Right ventricle myocardium inferior (tissue), 1 donor: ENCODE measurements around the gene FKBP10. TPM values are rescaled to one million over a fixed set of nuclear protein-coding genes. Genes with fewer than 3 reads are reported as not detected.

ENCODE experiments used
- ATAC-seq: fragments of 200-7000 bp; cut with Tn5 transposase; one replicate; pipeline ENCODE4 v1.9.1; 2020; ENCODE audit warnings: mild to moderate bottlenecking, moderate library complexity
- DNase-seq: peaks from one replicate; pipeline ENCODE4 v3.0.0; 2021; ENCODE audit errors: missing footprints
- intact Hi-C: fragments of 100-400 bp; cut with DNase I; formaldehyde crosslinking; loops from one replicate; pipeline ENCODE4 v1.11.0; 2022
- total RNA-seq: library from RNA; stranded (reverse); fragmentation: NEBNext Ultra II Directional; extraction: Animal tissue kit (Norgen Biotek cat#: 25700); gene quantifications from one replicate; pipeline ENCODE4 v1.2.1, GENCODE V29; 2021
- donor health status: DM: no; HTN: yes; CAD: no; lungs with severe emphysema.

FKBP10 gene
- total RNA-seq, 1 donor from 2014 or later: 11.7 TPM

DNA sequence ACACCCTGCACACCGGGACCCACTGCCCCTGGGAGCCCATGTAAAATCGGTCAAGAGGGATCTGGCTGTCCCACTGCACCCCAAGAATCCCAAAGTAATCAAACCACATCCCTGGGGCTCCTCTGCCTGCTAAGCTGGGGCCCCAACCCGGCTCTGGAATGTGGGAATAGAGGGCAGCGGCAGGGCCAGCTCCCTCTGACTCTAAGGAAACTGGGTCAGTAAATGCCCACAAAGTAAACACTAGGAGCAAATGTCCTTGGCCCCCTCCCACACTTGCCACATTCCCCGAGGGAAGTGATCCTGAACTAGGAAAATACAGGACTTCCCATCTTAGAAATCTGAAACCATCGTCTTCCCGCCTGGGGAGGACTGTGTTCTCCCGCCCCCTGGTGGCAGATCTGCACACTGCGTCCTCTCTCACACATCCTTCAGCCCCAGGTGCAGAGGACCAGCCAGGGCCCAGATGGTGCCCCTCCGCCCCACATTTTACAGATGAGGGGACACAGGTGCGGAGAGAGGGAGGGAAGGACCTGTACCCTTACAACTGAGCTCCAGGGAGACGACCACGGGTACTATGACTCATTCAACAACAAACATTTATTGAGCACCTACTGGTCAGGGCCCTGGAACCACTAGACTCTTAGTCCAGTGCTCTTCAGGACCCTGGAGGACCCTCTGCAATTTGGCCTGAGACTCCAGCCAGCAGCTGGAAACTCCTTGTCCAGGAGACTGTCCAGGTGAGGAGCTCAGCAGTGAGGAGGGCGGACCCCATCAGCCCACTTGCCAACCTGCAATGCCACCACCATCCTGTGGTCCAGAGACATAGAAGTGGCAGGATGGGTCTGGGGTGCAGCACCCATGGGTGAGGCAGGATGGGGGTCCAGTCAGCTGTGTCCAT lies 11.2 kb upstream of the FKBP10 start:
- DNase-seq (peak; percentile 88), ATAC-seq (peak; percentile 87)
- intact Hi-C loops: loop anchor here (1.0 kb wide), 1 partner anchor 63 kb away; no protein-coding TSS in a partner anchor

DNA sequence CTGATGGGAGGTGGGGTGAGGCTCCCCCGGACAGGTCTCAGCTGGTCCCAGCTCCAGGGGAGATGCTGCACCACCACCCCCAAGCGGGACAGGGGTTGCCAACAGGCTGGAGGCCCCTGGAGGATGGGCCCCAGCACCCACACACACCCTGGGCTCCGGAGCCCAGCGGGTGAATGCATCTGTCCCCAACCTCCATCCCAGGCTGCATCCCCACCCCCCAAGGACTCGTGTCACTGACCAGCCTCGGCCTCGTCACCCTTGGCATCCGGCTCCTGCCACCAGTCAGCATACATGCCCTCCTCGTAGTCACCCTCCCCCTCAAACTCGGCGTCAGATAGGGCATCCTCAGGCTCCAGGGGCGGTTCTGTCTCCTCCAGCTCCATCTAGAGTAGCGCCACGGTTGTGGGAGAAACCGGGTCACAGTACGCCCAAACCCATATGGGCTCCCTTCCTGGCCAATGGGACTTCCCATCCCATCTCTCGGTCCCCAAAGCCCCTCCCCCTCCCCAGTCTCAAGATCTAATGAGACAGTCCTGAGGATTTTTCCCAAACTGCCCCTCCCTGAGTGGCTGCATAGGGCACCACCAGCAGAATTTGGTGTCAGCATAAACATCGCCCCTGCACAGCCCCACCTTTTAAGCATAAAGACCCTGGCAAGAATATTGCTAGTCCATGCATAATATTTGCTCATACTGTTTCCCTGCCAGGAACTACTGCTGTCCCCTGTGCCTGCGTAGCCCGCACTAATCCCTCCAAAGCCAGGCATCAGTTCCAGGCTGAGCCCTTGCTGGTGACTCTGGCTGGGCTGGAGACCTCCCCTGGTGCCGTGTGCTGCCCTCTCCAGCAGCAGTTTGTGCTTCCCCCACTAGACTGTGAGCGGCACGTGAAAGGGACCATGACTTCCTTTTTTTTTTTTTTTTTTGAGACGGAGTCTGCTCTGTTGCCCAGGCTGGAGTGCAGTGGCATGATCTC lies 9.5 kb upstream of the FKBP10 start:
- intact Hi-C loops: no loop called here
- DNase-seq (peak; percentile 41), ATAC-seq (no peak)

DNA sequence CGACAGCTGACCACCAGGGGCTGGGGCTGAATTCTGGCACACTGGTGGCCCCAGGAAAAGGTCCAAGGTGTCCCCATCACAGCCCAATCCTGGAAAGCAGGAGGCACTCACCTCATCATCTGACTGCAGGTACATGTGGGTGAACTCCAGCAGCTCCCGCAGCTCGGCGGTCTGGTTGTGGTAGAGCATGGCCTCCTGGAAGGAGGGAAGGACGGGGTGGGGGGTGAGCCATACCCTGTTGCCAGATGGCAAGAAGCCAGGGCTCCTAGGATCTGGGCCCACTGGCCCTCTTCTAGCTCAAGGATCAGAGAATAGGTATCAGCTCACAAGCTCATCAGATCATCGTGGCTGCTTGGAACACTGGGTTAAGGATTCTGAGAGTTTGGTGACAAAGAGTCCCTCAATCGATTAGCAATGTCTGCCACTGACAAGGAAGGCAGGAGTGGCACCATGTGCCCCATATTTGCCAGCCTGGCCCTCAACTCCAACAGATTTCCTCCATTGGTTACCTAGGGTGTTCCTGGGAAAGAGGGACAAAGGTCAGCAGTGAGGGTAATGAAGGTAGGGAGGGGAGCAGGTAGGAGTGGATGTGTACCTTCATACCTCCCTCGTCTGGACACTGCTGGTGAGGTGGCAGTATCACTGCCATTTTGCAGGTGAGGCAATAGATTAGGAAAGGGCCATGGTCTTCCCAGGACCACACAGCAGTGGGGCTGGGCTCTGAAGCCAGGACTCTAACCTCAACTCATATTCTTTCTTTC lies 5.9 kb upstream of the FKBP10 start:
- ATAC-seq: no peak
- DNase-seq: peak; percentile 63
- intact Hi-C loops: no loop called here

DNA sequence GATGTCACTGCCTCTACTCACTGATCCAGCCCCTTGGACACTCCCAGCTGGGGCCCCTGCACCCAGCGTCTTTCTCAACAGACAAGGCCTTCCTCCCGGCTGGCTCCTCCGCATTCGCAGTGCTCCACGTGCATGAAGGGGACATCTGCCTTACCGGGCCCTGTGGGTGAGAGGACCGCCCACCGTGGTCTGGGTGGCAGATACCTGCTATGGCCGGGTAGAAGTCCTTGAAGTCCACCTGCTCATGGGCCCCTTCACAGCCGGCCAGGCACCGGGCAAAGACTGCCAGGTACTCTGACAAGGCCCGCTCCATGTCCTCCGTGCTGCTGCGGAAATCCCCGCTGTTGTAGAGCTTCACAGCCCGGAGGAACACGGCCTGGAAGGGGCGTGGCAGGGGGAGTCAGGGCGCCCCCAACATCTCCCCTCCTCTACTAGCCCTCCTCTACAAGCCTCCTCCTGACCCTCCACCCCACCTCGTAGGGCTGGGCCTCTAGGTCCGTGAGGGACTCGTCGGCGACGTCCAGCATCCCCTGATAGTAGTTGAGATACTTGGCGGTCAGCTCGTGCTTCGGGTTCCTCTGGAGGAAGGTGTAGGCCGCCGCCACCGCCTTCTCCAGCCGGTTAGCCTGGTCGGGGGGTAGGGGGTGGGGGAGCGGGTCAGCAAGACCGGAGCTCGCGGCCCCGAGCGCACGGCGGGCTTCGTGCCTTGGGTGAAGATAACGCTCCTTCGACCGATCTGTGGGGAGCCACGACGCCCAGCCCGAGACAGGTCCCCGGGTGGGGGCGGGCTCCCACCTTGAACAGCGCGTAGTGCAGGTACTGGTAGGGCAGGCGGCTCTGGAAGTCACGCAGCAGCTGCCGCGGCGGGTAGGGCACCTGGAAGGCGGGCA lies 1.9 kb upstream of the FKBP10 start:
- intact Hi-C loops: loop anchor here (1.0 kb wide), 1 partner anchor 38 kb away; no protein-coding TSS in a partner anchor
- DNase-seq (peak; percentile 67), ATAC-seq (no peak)

DNA sequence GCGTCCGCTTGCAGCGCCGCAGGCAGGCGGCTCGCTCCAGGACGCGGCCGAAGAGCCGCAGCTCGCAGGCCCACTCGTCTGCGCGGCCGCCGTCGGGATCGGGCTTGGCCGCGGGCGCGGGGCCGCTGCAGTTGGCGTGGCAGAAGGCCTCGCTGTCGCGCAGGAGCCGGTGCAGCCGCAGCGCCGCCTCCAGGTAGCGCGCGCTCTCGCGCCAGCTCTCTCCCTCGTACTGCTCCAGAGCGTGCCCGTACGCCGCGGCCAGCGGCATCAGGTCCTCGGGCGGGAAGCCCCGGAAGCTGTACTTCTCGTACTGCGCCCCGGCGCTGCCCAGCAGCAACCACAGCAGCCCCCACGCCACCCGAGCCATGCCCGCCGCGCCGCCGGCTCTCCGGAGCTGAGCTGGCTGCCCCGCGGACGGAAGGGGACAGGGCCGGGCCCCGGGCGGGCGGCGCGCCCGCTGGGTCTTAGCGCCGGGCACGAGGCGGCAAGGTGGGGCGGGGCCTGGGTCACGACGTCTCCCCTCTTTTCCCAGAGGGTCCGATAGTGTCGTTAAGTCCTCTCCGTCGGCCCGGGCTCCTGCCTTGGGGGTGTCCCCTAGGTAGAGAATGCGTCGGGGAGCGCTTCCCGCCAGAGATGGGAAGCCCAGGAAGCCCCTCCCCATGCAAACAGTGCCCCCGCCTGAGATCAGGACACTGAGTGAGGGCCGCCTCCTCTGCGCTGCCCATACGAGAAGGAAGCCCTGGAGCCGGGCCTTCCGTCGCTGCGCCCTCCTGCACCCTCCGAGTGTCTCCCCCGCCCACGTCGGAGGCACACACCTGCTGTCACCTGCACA lies 1.0 kb upstream of the FKBP10 start, which contains the start of gene P3H4:
TSS of gene P3H4 (minus strand) at position 401 of the 832 bp plus-strand sequence. CDS start at position 367, 34 bp downstream.
- DNase-seq: peak; percentile 88
- intact Hi-C loops: loop anchor here (1.0 kb wide), 1 partner anchor 38 kb away; no protein-coding TSS in a partner anchor
- peak; percentile 87 for ATAC-seq

DNA sequence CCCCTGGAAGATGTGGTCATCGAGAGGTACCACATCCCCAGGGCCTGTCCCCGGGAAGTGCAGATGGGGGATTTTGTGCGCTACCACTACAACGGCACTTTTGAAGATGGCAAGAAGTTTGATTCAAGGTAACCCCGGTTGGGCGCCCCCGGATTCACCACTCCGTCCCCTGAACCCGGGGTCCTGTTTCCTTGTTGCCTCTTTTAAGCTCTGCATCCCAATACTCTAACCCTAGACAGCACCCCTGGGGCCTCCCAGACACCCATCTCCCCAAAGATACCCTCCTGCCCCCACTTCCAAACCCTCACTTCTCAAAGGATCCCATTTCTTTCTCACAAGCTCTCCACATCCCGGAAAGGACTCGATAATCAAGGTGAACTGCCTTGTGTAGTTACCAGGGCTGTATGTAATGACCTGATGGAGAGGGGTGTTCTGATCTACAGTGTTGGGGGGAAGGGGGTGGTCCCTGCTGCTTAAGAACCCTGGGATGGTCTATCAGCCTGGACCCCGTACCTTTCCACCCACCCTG lies 412 bp downstream of the FKBP10 start:
- no peak for ATAC-seq
- intact Hi-C loops: no loop called here

DNA sequence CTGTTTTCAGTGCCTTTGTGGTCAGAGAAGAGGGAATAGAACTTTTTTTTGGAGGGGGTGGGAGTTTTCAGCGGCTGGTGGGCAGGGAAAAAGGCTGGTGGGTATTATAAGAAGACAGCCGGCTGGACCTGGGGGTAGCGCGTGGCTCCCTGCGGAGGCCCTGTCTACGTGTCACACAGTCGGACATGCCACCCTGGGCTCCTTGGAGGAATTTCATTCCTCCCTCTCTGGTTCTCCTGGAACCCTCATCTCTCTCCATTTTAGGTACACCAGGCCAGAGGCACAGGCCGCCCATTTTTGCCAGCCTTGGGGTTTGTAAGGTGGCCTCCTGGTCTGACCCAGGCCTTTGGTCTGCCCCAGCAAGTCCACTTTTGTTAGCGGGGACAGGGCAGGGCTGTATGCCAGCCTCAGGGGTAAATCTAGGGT lies 908 bp downstream of the FKBP10 start:
- ATAC-seq (no peak), DNase-seq (no peak)
- intact Hi-C loops: no loop called here

More for the DNA sequence above, 412 bp downstream of the FKBP10 start:
- DNase-seq: no peak

DNA sequence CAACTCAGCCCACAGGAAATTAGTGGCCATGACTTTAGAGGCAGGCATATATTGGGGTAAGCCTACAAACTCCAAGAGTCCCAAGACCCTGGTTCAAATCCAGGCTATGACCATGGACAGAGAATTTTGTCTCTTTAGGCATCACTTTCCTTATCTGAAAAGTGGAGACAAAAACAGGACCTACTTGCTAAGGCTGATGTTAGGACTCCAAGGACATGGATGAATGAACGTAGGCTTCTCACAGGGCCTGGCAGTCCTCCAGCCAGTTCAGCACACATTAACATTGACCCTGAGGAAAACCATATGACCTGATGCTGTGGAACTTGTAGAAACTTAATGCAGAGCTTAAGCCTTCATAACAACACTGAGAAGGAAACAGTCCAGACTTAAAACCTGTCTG lies 1.4 kb downstream of the FKBP10 start:
- ATAC-seq (no peak), DNase-seq (no peak)
- intact Hi-C loops: no loop called here

DNA sequence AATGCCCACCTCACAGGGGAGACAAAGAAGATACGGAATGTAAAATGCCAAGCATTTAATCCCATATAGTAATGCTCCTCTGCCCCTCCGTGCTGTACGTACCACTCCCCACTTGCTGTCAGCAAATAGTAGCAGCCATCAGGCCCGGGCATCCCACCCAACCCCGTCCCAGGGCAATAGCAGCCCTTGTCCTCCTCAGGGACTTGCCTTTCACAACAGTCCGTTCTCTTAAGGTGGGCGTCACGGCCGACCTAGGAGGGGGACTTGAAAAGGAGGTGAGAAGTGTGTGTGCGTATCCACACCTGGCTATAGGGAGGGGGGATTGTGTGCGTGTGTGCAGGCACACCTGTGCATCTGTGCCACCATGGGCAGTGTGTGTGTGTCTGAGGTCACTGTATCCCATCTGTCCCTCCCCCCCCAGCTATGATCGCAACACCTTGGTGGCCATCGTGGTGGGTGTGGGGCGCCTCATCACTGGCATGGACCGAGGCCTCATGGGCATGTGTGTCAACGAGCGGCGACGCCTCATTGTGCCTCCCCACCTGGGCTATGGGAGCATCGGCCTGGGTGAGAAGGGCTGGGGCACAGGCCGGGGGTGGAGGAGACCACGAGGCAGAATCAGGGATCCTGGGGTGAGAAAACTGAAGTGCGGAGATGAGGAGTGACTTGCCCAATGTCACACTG lies 4.0 kb downstream of the FKBP10 start:
- intact Hi-C loops: no loop called here
- ATAC-seq (no peak), DNase-seq (no peak)

DNA sequence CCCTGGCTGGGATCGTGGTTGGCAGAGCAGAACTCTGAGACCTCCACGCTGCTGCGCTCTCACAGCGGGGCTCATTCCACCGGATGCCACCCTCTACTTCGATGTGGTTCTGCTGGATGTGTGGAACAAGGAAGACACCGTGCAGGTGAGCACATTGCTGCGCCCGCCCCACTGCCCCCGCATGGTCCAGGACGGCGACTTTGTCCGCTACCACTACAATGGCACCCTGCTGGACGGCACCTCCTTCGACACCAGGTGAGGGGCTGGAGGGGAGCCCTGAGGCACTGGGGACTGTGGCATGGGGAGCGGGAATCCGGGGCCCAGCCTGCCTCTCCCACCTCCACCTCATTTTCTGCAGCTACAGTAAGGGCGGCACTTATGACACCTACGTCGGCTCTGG lies 5.2 kb downstream of the FKBP10 start:
- DNase-seq (no peak), ATAC-seq (no peak)
- intact Hi-C loops: no loop called here

DNA sequence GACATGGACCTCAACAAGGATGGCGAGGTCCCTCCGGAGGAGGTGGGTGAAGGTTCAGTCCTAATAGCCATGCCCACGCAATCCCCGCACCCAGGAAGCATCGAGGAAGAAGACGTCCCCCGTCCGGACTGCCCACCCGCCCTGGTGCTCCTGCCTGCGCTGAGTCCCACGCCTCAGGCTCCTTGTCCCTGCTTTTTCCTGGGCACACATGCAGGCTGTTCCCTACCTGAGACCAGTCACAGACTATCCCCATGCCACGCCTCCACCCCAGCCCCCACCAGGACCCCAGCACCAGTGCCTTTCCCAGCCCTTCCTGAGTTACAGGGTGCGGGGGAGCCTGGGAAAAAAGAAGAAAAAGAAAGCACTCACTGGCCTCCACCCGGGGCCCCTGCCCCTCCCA lies 9.0 kb downstream of the FKBP10 start:
- intact Hi-C loops: no loop called here
- no peak for DNase-seq
- no peak for ATAC-seq

DNA sequence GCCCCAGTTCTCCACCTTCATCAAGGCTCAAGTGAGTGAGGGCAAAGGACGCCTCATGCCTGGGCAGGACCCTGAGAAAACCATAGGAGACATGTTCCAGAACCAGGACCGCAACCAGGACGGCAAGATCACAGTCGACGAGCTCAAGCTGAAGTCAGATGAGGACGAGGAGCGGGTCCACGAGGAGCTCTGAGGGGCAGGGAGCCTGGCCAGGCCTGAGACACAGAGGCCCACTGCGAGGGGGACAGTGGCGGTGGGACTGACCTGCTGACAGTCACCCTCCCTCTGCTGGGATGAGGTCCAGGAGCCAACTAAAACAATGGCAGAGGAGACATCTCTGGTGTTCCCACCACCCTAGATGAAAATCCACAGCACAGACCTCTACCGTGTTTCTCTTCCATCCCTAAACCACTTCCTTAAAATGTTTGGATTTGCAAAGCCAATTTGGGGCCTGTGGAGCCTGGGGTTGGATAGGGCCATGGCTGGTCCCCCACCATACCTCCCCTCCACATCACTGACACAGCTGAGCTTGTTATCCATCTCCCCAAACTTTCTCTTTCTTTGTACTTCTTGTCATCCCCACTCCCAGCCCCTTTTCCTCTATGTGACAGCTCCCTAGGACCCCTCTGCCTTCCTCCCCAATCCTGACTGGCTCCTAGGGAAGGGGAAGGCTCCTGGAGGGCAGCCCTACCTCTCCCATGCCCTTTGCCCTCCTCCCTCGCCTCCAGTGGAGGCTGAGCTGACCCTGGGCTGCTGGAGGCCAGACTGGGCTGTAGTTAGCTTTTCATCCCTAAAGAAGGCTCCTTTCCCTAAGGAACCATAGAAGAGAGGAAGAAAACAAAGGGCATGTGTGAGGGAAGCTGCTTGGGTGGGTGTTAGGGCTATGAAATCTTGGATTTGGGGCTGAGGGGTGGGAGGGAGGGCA lies 9.7 kb downstream of the FKBP10 start:
- no peak for ATAC-seq
- no peak for DNase-seq
- intact Hi-C loops: no loop called here

DNA sequence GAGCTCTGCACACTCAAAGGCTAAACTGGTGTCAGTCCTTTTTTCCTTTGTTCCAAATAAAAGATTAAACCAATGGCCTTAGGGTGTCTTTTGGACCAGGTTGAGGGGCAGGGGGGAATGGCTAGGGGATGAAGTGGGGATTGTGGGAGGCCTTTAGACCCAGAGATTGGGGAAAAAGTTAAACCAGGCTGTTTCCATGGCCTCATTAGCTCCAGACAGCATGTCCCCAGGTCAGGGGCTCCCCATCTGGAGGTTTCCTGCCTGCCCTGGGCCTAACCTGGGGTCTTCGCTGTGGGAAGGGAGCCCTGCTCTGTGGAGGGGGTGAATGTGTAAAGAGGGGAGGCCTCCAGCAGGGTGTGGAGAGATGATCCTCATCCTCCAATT lies 10.3 kb downstream of the FKBP10 start:
- ATAC-seq (no peak), DNase-seq (no peak)
- intact Hi-C loops: no loop called here

DNA sequence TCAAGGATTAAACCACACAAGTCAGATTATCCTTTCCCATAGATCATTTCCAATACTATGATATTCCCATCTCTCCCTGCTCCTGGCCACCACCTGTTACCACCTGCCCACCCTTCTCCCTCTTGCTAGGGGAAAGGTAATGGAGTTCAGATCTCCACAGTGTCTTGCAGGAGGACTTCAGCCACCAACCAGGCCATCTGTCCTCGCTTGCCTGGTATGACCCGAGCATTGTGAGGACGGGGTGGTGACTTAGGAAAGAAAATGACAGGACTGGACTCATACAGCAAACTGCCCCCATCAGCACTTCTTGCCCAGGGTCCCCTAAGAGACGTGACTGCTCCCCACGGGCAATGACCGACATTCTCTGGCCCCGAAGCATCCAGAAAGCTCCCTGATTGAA lies 10.8 kb downstream of the FKBP10 start:
- intact Hi-C loops: no loop called here

DNA sequence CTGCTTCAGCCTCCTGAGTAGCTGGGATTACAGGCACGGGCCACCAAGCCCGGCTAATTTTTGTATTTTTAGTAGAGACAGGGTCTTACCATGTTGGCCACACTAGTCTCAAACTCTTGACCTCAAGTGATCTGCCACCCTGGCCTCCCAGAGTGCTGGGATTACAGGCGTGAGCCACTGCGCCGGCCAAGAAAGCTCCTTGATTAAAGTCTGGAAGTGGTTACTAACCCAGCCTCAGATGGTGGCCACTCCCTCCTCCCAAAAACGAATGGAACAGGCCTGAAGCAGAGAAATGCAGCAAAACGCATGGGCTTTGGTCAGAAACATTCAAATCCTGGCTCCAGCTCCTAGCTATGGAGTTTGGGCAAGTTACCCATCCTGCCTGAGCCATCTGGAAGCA lies 11.3 kb downstream of the FKBP10 start:
- no peak for DNase-seq
- ATAC-seq: no peak
- intact Hi-C loops: no loop called here

More for the DNA sequence above, 10.8 kb downstream of the FKBP10 start:
- DNase-seq (no peak), ATAC-seq (no peak)
